SHP77 treated with DMSO at 0.1 percent for 48 hours (cell line): ENCODE results near the gene FKBP15.
"Not testable (repeated sequence)": the region's sequence is repeated elsewhere in the genome, so short reads cannot be mapped to it uniquely, and the experiment has no call there.

ENCODE experiments used
- DNase-seq: peaks from one replicate; lab custom pipeline; 2025; lab: John Stamatoyannopoulos, UW

The FKBP15 gene

GRCh38 chr9:113149561-113149960 lies 71.5 kb downstream of the FKBP15 start:
- not testable (repeated sequence) for DNase-seq

GRCh38 chr9:113148781-113149510 lies 72.1 kb downstream of the FKBP15 start:
- no peak for DNase-seq

- DNase-seq = no peak
These were observed 72.7 kb downstream of the FKBP15 start for GRCh38 chr9:113148372-113148705.

GRCh38 chr9:113143432-113144227 lies 77.4 kb downstream of the FKBP15 start:
- no peak for DNase-seq

- DNase-seq = not testable (repeated sequence)
These were observed 80.2 kb downstream of the FKBP15 start for GRCh38 chr9:113140896-113141295.

GRCh38 chr9:113139953-113140352 lies 81.1 kb downstream of the FKBP15 start:
- no peak for DNase-seq

- no peak for DNase-seq
These were observed 81.8 kb downstream of the FKBP15 start for GRCh38 chr9:113139225-113139829.

GRCh38 chr9:113138760-113139159 lies 82.3 kb downstream of the FKBP15 start:
- DNase-seq = no peak

GRCh38 chr9:113137196-113138168 lies 83.6 kb downstream of the FKBP15 start:
- DNase-seq = no peak

- no peak for DNase-seq
These were observed 89.4 kb downstream of the FKBP15 start for GRCh38 chr9:113131689-113132151.

- DNase-seq = no peak
These were observed 91.2 kb downstream of the FKBP15 start for GRCh38 chr9:113129884-113130283.

GRCh38 chr9:113129466-113129865 lies 91.6 kb downstream of the FKBP15 start:
- DNase-seq = no peak

GRCh38 chr9:113125386-113126035 lies 95.6 kb downstream of the FKBP15 start:
- no peak for DNase-seq

- DNase-seq = not testable (repeated sequence)
These were observed 102.2 kb downstream of the FKBP15 start for GRCh38 chr9:113118829-113119228.
